K562 (cell line): ENCODE measurements around the gene SLC25A31.

Experiments
- BHLHE40 ChIP-seq: IDR thresholded peaks from 2 replicates; pipeline ENCODE4 v1.6.1; 2011; ENCODE audit warnings: low read length, improper control_type of control experiment
- CREB1 ChIP-seq, 2 experiments: sonication (generic) in 1 of 2; formaldehyde crosslinking in 1 of 2; IDR thresholded peaks; 2 replicates each; pipeline versions ENCODE4 v1.6.1 to v1.8.0; 2012 to 2022; ENCODE audit warnings: inconsistent platforms in 1 of 2, mild to moderate bottlenecking in 1 of 2, missing genetic modification reagents in 1 of 2, moderate library complexity in 1 of 2
- CTCF ChIP-seq, 3 experiments: IDR thresholded peaks in 2 of 3; conservative IDR thresholded peaks in 1 of 3; 2 replicates each; pipeline ENCODE4 v1.5.1; 2011 to 2012; ENCODE audit warnings: low read length in 3 of 3, mild to moderate bottlenecking in 3 of 3, control low read depth in 2 of 3, improper control_type of control experiment in 1 of 3, inconsistent platforms in 1 of 3, low read depth in 1 of 3, mixed read lengths in 1 of 3, moderate library complexity in 1 of 3; ENCODE audit not compliant: insufficient read depth in 2 of 3
- HNRNPLL ChIP-seq: fragments of 200-400 bp; formaldehyde crosslinking; IDR thresholded peaks from 2 replicates; pipeline ENCODE4 v1.6.1; 2017; ENCODE audit warnings: low read length, low read depth, mild to moderate bottlenecking; ENCODE audit not compliant: poor library complexity, severe bottlenecking
- OTX1 ChIP-seq: fragments of 450-650 bp; formaldehyde crosslinking; IDR thresholded peaks from 2 replicates; pipeline ENCODE4 v1.4.0; 2022; ENCODE audit warnings: mild to moderate bottlenecking
- SIRT6 ChIP-seq: IDR thresholded peaks from one replicate; pipeline ENCODE4 v1.6.1; 2012; ENCODE audit warnings: low read depth, mild to moderate bottlenecking, control low read depth, inconsistent platforms, low read length, moderate library complexity
- SOX6 ChIP-seq: fragments of 450-650 bp; IDR thresholded peaks from 2 replicates; pipeline ENCODE4 v1.6.1; 2014; ENCODE audit warnings: mild to moderate bottlenecking
- STAG1 ChIP-seq: sonication (generic); formaldehyde crosslinking; IDR thresholded peaks from 2 replicates; pipeline ENCODE4 v1.5.0; 2020; ENCODE audit warnings: missing genetic modification reagents, borderline replicate concordance
- TAL1 ChIP-seq: fragments of 450-650 bp; IDR thresholded peaks from 2 replicates; pipeline ENCODE4 v1.6.1; 2016; ENCODE audit warnings: mild to moderate bottlenecking
- ZNF668 ChIP-seq: fragments of 250-450 bp; sonication (Bioruptor Pico); IDR thresholded peaks from 2 replicates; pipeline ENCODE4 v1.8.0; 2022; ENCODE audit warnings: mild to moderate bottlenecking, inconsistent platforms
- TF ChIP-seq, protein P1 (sequence below): fragments of 450-650 bp; IDR thresholded peaks from 2 replicates; pipeline ENCODE4 v1.6.1; 2016; ENCODE audit warnings: antibody characterized with exemption

GRCh38 chr4:127687580-127687979 is 42.6 kb upstream of the SLC25A31 start:
- TF ChIP-seq CTCF (IDR thresholded peaks at IDR 0.05 in 2 of 3, conservative IDR thresholded peaks at IDR 0.05 in 1 of 3; ENCODE audit: insufficient read depth in 2 of 3, low read depth in 1 of 3, low read length in 3 of 3), result no peak
- no peak for TF ChIP-seq SIRT6
- TF ChIP-seq BHLHE40, result no peak
- TF ChIP-seq STAG1 (CRISPR knock-in tag), result no peak
- TF ChIP-seq, protein P1, sequence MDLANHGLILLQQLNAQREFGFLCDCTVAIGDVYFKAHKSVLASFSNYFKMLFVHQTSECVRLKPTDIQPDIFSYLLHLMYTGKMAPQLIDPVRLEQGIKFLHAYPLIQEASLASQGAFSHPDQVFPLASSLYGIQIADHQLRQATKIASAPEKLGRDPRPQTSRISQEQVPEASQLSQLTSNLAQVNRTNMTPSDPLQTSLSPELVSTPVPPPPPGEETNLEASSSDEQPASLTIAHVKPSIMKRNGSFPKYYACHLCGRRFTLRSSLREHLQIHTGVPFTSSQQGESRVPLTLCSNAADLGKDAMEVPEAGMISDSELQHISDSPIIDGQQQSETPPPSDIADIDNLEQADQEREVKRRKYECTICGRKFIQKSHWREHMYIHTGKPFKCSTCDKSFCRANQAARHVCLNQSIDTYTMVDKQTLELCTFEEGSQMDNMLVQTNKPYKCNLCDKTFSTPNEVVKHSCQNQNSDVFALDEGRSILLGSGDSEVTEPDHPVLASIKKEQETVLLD, result no peak
- no peak for TF ChIP-seq CREB1 (IDR thresholded peaks at IDR 0.05)
- TF ChIP-seq CREB1 (CRISPR knock-in tag; IDR thresholded peaks at IDR 0.05), result no peak
- TF ChIP-seq SOX6, result no peak
- no peak for TF ChIP-seq HNRNPLL
- TF ChIP-seq TAL1, result no peak
- TF ChIP-seq OTX1 (CRISPR knock-in tag), result no peak
- no peak for TF ChIP-seq ZNF668 (CRISPR knock-in tag)
